ENCODE results near the gene LOXHD1.

Gene LOXHD1

DNA sequence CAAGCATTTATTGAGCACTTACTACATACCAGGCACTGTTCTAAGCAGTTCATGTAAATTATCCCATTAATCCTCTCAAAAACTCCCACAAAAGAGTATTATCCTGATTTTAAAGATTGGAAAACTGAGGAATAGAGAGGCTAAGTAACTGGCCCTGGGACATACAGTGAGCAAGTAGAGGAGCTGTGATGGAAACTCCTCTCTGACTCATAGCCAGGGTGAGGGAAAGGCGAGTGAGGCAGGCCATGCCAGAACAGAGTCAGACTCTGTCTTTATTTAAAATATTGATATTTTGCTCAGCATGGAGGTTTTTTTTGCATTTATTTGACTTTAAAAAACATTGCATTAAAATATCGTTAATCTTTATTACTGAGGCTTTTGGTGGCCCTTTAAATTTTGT lies 208.0 kb downstream of the LOXHD1 start:
- no peak for DNase-seq (ENCODE audit: low read depth)

DNA sequence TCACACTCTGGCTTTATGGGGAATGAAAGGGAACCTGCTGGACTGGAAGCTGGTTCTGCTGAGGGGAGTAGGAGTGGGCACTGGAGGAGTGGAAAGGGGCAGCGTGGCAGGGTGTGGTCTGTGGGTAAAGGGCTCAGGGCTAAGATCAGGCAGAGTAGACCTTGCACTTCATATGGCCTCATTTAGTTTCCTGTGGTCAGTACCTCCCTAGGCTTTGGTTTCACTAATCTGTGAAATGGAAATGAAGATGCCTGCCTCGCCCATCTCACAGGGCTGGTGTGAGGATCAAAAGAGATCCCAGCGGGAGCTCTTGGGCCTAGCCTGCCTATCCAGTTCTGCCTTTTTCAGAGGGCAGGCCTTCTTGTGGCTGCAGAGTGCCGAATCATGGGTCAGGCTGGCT lies 208.7 kb downstream of the LOXHD1 start:
- no peak for DNase-seq (ENCODE audit: low read depth)

DNA sequence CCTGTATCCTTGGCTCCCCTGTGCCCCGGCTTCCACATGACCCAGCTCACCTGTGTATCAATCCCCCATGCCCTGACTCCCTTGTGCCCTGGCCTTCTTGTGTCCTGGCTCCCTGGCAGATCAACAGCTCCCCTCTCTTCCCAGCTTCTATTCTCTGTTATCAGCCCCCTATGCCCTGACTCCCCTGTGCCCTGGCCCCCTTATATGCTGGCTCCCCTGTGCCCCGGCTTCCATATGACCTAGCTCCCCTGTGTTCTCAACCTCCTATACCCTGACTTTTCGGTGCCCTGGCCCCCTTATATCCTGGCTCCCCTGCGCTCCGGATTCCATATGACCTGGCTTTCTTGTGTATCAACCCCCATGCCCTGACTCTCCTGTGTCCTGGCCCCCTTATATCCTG lies 209.2 kb downstream of the LOXHD1 start:
- DNase-seq (ENCODE audit: low read depth), result no peak

DNA sequence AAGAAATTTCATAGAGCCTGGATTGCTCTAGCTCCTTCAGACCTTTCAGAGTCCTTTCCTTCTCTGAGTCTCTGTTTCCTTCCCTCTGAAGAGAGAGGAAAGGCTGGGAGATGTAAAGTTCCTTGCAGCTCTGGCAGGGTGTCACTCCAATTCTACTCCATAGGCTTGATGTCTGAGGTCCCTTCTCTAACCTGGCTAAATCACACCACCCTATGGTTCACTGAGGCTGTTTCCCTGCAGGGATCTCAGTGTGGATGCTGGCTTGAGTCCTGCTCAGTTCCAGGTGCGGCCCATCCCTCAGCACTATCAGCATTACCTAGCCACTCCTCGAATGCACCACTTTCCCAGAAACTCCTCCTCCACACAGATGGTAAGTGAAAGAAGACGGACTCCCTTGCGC lies 209.7 kb downstream of the LOXHD1 start:
- DNase-seq (ENCODE audit: low read depth), result no peak

DNA sequence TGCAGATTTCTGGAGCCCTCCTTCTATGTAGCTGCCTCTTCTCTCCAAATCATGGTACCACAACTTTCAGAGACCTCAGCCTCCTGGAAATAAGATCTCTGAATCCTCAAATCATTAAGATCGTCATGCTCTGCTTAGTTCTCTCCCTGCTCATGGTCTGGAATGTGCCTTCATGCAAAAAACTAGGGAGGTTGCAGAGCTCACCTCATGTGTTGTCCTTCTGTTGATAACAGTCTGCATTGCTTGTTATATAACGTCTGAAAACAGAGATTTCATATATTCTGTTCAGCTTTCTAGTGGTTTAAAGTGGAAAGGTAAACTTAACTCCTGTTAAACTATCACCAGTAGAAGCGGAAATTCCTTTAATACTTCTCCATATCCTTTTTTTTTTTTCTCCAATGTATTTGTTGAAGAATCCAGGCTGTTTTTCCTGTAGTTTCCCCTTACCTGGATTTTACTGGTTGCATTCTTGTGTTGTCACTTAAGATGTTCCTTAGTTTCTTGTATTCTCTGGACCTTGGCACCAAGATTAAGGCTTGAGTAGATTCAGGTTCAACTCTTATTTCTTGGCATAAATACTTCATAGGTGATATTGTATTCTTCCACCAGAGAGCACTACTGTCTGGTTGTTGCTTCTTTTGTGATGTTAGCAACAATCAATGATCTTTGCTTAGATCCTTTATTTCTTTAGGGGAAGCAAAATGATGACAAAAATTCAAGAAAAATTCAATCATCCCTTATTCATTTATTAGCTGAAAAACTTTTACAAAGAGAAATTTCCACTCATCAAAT lies 211.3 kb downstream of the LOXHD1 start:
- DNase-seq (ENCODE audit: low read depth), result no peak

DNA sequence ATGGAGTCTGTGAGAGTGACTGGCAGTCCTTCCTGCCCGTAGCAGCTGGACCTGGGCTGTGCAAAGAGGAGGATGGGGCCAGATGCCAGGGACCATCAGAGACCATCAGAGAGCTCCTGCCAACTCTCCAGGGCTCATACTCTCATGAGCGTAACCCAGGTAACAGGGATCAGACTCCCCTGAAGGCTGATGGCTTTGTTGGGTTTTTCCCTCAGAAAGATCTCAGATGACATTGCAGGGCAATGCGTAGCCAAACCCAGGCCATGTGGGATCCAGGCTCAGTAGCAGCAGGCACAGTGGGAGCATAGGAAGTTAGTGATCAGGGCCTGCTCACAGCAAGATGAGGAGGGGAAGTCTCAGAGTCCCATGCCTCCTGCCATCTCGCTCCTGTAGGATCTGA lies 218.0 kb downstream of the LOXHD1 start:
- DNase-seq (ENCODE audit: low read depth), result no peak

DNA sequence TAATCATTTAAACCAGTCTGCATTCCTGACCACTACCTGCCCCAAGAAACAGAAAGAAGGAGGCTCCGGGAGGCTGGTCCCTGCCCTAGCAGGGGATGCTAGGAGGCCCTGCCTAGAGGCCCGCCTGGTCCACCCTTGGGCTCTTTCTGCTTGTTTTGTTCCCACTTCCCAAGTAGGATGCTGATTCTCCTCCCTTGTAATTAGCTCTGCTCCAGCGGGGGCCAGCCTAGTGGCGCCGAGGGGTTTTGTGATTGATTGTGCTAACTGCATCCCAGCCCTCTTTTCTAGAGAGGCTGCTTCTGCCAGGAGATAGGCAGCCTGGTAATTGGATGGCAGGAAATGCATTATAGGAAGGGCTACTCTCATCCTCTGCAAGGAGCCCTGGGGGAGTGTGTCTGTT lies 220.0 kb downstream of the LOXHD1 start:
- no peak for DNase-seq (ENCODE audit: low read depth)

DNA sequence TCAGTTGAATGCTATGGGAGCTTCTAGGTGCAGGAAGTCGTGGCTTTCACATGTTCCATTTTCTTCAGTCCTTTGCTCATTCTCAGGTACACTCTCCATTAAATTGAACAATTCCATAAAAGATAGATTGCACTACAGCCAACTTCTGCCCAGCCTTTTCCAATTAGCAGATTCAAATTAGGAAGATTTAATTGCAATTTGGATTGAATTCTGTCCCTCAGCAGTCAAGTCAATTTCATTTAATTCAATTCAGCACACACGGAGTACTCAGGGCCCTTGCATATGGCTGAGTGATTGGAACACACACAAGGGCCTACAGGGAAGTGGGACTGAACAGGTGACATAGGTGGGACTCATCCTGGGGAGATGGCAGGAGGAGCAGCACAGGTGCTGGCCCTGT lies 220.4 kb downstream of the LOXHD1 start:
- no peak for DNase-seq (ENCODE audit: low read depth)

DNA sequence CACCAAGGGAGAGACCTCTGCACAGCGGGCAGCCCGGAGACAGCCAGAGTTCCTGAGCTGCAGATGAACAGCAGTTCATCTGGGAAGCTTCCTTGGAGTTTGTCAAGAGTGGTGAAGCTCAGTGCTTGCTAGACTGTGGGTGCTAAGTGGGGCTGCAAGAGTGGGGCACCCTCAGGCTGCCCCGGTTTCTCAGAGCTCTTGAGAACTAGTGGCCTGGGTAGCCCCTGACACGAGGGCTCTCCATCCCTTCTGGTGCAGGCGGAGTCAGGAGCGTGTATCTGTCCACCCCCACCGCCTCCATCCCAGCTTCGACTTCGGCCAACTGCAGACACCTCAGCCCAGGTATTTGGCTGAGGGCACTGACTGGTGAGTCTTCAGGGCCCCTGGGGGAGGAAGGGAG lies 222.0 kb downstream of the LOXHD1 start:
- DNase-seq (ENCODE audit: low read depth), result no peak

DNA sequence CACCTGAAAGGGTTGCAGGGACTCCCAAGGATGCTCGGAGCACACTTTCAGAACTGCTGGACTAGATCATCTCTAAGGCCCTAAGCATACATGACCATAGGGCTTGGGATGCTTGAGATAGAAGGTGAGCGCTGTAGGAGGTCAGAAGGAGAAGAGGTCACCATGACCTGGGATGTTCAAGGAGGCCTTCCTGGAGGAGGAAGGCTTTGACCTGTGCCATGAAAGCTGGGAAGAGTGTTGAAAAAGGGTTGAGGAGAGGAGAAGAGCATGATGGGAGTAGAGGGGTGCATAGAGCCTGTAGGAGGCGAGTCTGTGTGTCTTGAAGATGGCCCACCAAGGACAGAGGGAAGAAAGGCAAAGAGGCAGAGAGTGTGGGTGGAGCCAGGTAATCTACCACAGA lies 222.4 kb downstream of the LOXHD1 start:
- DNase-seq (ENCODE audit: low read depth), result no peak

DNA sequence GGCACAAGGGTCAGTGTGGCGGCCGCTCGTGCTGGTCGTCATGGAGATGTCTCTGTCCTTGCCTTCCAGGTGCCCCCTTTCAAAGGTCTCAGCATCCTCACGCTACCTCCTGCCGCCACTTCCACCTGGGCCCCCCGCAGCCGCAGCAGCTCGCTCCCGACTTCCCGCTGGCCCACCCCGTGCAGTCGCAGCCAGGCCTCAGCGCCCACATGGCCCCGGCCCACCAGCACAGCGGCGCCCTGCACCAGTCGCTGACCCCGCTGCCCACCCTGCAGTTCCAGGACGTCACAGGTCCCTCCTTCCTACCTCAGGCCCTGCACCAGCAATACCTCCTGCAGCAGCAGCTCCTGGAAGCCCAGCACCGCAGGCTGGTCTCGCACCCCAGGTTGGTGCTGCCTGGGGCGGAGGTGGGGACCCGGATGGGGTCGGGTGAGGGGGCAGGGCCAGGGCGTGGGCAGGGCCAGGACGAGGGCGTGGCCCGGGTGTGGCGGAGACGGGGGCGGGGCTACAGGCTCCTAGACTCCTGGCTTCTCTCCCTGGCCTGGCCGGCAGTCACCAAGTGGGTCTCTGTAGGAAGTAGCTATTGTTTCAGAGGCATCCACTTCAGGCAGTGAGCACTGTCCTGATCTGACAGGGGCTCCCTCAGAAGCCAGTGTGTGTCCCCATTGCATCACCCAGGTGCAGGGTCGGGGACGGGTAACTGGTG lies 223.7 kb downstream of the LOXHD1 start:
- no peak for DNase-seq (ENCODE audit: low read depth)

DNA sequence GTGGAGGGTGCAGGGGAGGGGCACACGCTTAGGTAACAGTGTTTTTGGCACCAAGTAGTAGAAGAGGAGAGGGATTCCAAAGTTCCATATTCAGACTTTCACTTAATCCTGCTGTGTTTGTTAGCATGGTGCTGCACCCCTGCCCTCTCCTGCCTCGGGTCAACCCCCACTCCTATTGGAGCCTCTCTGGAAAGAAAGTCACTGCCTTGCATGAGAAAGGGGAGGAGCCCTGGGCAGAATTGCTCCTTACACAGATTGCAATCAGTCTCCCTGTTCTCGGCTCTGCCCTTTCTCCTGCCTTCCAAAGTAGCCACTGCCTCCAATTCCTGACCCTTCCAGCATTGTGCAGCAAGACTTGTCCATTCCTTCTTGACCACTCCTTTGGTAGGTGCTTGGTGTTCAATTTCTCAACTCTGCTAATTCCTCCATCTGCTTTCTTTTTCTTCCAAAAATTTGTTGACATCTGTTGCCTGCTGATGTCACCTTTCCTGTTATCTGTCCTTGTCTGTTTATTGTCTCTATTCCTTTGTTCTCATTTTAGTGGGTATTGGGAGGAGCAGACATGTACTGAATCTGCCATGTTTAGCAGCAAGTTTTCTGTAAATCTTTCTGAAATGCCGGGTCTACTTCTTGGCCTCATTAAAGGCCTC lies 225.4 kb downstream of the LOXHD1 start:
- DNase-seq (ENCODE audit: low read depth), result no peak

DNA sequence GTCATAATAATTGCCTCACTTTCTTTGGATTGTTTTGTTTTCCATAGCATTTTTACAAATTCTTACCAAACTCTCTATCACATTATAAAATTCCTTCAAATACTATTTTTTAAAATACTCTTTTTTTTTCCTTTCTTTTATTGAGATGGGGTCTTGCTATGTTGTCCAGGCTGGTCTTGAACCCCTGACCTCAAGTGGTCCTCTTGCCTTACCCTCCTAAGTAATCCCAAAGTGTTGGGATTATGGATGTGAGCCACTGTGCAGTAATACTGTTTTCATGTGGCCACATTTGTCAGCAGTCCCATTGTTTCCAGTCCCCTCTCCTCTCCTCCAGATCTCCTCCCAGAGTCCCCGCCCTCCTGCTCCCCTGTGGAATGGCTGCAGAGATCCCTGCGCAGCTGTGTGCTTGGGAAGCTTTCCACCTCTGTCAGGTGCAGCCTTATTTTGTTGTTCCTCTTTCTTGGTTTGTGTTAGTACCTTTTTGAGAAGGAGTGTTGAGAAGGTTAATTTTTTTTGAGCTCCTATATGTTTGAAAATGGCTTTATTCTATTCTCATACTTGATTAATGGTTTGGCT lies 227.3 kb downstream of the LOXHD1 start:
- no peak for DNase-seq (ENCODE audit: low read depth)

DNA sequence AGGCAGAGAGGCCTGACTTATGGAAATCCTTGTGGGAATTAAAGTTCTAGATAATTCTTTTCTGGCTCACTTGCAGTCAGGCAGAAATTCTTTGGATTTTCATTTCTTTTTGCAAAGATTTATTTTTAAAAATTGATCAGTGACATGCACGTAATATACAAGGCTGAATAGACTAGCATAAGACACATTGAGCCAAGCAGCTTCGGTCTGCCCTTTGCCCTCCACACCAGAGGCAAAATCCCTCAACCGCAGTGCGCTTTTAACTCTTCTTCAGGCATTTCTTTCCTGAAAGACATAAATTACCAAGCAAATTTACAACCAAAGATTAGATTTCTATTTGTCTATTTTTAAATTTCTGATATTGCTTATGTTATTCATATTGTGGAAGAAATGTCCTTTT lies 227.9 kb downstream of the LOXHD1 start:
- no peak for DNase-seq (ENCODE audit: low read depth)

DNA sequence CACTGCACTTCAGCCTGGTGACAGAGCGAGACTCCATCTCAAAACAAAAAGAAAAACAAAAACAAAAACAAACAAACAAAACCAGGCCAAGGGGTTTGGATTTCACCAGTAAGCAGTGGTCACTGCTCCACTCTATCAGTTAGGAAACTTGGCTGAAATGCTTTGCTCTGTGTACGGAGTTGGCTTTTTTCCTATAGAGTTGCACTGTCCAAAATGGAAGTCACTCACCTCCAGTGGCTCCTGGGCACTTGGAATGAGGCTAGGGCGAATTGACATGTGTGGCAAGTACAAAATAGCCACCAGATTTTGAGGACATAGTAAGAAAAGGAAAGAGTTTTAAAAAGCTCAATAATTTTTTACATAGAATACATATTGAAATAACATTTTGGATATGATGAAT lies 228.7 kb downstream of the LOXHD1 start:
- DNase-seq (ENCODE audit: low read depth), result no peak

DNA sequence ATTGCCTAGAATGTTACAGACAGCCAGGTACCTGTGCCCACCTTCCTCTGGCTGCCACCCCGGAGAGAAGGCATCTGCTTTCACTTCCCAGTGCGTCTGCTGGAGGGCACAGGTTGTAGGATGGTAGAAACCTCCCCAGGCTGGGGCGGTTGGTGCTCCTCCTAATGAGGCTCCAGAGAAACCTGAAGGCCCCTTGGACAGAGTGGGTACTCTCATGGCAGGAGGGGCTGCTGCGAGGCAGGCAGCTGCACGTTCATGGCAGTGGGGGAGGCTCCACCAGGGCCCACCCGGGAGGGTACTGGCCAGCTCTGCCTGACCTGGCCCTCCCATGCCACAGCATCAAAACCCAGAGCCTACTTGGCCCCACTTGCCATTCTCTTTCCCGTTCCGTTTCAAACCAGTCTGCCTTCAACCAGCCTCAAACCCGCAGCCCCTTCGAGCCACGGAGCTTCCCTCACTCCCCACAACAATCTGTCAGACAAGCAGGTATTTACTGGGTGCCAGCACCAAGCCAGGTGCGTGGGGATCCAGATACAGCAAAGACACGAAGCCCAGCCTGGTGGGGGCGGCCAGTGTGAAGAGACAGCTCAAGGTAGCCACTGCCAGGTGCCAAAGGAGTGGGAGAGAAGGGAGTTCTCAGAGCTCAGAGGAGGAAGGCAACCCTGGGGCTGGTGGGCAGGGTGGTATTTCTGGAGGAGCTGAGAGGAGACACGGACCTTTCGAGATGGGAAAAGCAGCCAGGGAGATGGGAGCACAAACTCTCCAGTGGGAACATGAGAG lies 229.6 kb downstream of the LOXHD1 start:
- DNase-seq (ENCODE audit: low read depth), result no peak

Measured in T follicular helper cell (primary cell).